ENCODE measurements around the gene DENND11.

DNA sequence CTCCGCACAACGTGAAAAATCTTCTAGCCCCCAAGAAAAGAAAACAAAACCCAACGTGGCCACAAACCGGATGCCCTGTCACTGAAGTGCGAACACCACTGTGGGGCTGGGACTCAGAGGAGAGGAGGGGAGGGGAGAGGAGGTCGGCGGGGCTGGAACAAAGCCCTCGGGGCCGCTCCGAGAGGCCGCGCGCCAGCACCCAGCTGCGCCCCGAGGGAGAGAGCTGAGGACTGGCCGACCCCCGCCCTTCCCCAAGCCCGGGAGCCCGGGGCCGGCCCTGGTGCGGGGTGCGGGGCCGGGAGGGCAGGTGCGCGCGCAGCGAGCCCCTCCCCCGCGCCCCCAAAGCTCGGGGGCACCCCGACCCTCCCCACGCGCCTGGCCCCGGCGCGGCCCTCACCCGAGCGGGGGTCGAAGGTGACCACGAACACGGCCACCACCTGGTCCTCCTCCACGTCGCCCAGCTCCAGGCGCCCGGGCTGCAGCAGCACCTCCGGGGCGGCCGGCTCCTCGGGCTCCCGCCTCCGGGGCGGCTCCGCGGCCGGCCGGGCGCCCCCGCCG, 398 bp downstream of the DENND11 start:
- no peak for TF ChIP-seq CTCF (IDR thresholded peaks at IDR 0.05)
- no peak for TF ChIP-seq POLR2A (IDR thresholded peaks at IDR 0.05)
